ENCODE results near the gene CNN2. TPM values are rescaled to one million over a fixed set of nuclear protein-coding genes. Genes with fewer than 3 reads are reported as not detected.

The CNN2 gene
- total and polyA plus RNA-seq, 9 donors = 60.6 to 438 (median 192) TPM

DNA sequence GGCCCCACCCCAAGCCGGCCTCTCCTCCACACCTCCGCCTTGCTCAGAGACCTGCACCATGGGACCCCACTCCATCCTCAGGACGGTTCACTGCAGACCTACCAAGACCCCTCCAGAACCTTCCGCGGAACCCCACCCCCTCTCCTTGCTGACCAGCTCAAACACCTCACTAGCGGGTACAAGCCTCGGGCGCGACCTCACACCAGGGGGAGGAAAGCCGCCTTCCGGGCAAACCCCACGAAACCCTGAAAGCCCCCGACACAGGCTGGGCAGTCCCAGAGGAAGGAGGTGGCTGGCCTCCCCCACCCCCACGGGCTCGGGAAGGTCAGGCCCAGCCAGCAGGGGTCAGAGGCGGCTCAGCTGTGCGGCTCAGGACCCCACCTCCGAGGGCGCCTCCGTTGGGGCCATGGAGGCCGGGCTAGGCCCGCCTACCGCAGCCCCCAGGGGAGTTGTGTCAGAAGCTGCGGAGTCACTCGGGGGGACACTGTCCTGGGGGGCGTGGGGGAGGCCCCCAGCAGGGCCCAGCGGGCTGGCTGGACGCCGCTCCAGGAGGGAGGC is 16.3 kb upstream of the CNN2 start:
- H3K36me3 ChIP-seq = no peaks in the 10 kb centered on the region
- DNase-seq = peak in 2 of 5 donors; percentile 48 to 53
- WGBS, 3 donors = 61 to 66% (median 66%) methylated on average over 22 to 29 of the region's 29 CpGs
- H3K4me1 ChIP-seq (ENCODE audit: insufficient read depth) = peaks cover 2% of the 10 kb centered on the region
- TF ChIP-seq EP300 (IDR thresholded peaks at IDR 0.05) (no peak), POLR2A (IDR thresholded peaks at IDR 0.05) (no peak)
- TF ChIP-seq, protein P1, sequence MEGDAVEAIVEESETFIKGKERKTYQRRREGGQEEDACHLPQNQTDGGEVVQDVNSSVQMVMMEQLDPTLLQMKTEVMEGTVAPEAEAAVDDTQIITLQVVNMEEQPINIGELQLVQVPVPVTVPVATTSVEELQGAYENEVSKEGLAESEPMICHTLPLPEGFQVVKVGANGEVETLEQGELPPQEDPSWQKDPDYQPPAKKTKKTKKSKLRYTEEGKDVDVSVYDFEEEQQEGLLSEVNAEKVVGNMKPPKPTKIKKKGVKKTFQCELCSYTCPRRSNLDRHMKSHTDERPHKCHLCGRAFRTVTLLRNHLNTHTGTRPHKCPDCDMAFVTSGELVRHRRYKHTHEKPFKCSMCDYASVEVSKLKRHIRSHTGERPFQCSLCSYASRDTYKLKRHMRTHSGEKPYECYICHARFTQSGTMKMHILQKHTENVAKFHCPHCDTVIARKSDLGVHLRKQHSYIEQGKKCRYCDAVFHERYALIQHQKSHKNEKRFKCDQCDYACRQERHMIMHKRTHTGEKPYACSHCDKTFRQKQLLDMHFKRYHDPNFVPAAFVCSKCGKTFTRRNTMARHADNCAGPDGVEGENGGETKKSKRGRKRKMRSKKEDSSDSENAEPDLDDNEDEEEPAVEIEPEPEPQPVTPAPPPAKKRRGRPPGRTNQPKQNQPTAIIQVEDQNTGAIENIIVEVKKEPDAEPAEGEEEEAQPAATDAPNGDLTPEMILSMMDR (IDR thresholded peaks at IDR 0.05) = no peak
- H3K9me3 ChIP-seq = no peaks in the 10 kb centered on the region
- intact Hi-C loops (cut with DNase I) = loop anchor here in 2 of 4 donors (10.0 kb wide), 1 partner anchor 175 kb away; no protein-coding TSS in a partner anchor
- H3K27ac ChIP-seq = peak overlapping the region in 1 of 2 donors; percentile 71
- no peaks in the 10 kb centered on the region for H3K27me3 ChIP-seq
- no peak overlapping the region for H3K4me3 ChIP-seq

DNA sequence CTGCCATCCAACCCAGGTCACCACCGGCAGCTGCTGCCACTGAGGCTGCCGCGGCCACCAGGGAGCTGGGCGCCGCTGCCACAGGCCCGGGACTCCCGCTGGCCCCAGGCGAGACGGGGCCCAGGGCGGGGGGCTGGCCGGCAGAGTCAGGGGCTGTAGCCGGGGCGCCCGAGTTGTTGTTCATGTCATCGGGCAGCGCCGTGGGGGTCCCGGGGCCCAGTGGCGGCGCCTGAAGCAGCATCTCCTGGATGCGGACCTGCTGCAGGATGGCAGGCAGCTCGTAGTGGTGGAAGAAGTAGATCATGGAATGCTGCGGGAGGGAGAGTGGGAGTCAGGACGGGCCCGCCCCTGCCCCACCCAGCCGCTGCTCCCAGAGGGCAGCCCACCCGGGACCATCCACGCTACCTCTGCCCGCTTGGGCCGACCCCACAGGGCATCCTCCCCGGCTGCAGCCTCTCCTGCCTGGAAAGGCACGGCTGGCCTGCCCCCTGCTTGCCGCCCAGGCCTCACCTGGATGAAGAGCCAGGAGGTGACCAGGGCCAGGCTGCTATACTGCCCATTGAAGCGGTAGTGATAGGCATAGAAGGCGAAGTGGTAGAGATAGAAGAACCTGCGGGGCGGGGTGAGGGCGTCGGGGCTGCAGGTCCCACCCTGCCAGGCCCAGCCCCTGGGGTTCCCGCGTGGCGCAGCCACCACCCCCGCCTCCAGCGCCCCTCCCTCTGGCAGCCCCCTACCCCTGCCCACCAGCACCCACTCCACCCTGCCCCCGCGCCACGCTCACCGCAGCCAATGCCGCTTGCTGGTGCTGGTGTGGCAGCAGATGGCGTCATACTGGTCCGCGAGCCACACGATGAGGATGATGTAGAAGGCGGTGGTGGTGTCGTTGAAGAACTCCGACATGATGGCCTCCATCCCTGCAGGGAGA is 15.6 kb upstream of the CNN2 start:
- WGBS, 3 donors = 91 to 94% (median 92%) methylated on average over 52 to 56 of the region's 56 CpGs
- no peaks in the 10 kb centered on the region for H3K9me3 ChIP-seq
- DNase-seq = peak in 1 of 5 donors; percentile 37
- TF ChIP-seq EP300 (IDR thresholded peaks at IDR 0.05) (no peak), POLR2A (IDR thresholded peaks at IDR 0.05) (no peak)
- TF ChIP-seq, protein P1 (IDR thresholded peaks at IDR 0.05) = no peak
- intact Hi-C loops (cut with DNase I) = loop anchor here in 2 of 4 donors (10.0 kb wide), 1 partner anchor 174 kb away; no protein-coding TSS in a partner anchor
- no peaks in the 10 kb centered on the region for H3K27me3 ChIP-seq
- H3K4me3 ChIP-seq = no peak overlapping the region
- peaks cover 4% of the 10 kb centered on the region for H3K4me1 ChIP-seq (ENCODE audit: insufficient read depth)
- H3K27ac ChIP-seq = peak overlapping the region in 1 of 2 donors; percentile 71
- no peaks in the 10 kb centered on the region for H3K36me3 ChIP-seq

DNA sequence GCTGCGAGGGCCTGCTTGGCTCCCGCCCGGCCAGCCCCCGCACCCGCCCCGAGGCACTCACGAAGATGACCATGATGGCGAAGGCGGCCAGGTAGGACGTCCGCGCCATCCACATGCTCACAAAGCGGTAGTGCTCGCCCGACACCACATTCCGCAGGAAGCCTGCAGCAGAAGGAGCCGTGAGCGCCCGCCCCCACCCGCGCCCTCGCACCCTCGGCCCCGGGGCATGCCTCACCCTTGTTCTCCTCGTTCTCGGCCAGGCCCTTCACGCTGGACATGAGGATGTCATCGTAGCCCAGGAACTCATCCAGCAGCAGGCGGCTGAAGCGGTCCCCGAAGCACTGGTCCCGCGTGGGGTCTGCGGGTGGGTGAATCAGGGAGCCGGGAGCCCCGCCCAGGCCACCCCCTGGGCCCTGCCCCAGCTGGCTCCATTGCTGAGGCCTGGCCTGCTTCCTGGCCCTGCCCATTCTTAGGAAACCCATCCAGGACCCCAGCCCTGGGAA is 14.5 kb upstream of the CNN2 start:
- Histone ChIP-seq H3K4me1 (ENCODE audit: insufficient read depth) (peaks cover 9% of the 10 kb centered on the region), H3K36me3 (no peaks in the 10 kb centered on the region), H3K4me3 (no peak overlapping the region), H3K27me3 (no peaks in the 10 kb centered on the region), H3K27ac (no peak overlapping the region), H3K9me3 (no peaks in the 10 kb centered on the region)
- intact Hi-C loops (cut with DNase I) = loop anchor here in 2 of 4 donors (10.0 kb wide), 1 partner anchor 173 kb away; no protein-coding TSS in a partner anchor
- no peak for TF ChIP-seq POLR2A (IDR thresholded peaks at IDR 0.05)
- TF ChIP-seq, protein P1 (IDR thresholded peaks at IDR 0.05) = no peak
- TF ChIP-seq EP300 (IDR thresholded peaks at IDR 0.05) = no peak
- peak in 1 of 5 donors; percentile 35 for DNase-seq
- 92 to 94% (median 93%) methylated on average over 36 of the region's 36 CpGs for WGBS, 3 donors

DNA sequence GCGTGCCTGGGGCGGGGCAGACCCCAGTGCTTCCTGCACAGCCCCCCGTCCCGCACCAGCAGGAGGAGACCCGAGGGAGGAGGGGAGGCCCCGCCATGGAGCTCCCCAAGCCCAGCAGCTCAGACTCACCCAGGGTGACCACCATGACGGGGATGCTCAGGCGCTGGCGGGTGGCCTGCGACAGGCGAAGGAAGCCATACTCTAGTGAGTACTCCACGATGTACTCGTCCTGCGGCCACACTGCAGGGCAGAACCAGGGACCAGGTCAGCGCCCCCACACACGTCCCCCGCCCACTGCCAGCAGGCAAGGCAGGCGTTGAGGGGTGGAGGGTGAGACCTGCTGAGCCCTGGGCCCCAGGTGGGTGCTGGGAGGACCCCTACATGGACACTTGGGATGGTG is 14.1 kb upstream of the CNN2 start:
- Histone ChIP-seq H3K4me3 (no peak overlapping the region), H3K27ac (no peak overlapping the region), H3K9me3 (no peaks in the 10 kb centered on the region), H3K27me3 (no peaks in the 10 kb centered on the region), H3K36me3 (no peaks in the 10 kb centered on the region), H3K4me1 (ENCODE audit: insufficient read depth) (peaks cover 13% of the 10 kb centered on the region)
- 90 to 95% (median 92%) methylated on average over 14 to 18 of the region's 18 CpGs for WGBS, 3 donors
- no peak for DNase-seq
- TF ChIP-seq EP300 (IDR thresholded peaks at IDR 0.05) (no peak), POLR2A (IDR thresholded peaks at IDR 0.05) (no peak)
- TF ChIP-seq, protein P1 (IDR thresholded peaks at IDR 0.05) = no peak
- intact Hi-C loops (cut with DNase I) = loop anchor here in 2 of 4 donors (10.0 kb wide), 1 partner anchor 172 kb away; no protein-coding TSS in a partner anchor

Data from ovary (tissue), 9 donors.